ENCODE results near the gene TNN.

Gene TNN

GRCh38 chr1:175116903-175117302 lies 49.3 kb downstream of the TNN start:
- DNase-seq: no peak

DNA sequence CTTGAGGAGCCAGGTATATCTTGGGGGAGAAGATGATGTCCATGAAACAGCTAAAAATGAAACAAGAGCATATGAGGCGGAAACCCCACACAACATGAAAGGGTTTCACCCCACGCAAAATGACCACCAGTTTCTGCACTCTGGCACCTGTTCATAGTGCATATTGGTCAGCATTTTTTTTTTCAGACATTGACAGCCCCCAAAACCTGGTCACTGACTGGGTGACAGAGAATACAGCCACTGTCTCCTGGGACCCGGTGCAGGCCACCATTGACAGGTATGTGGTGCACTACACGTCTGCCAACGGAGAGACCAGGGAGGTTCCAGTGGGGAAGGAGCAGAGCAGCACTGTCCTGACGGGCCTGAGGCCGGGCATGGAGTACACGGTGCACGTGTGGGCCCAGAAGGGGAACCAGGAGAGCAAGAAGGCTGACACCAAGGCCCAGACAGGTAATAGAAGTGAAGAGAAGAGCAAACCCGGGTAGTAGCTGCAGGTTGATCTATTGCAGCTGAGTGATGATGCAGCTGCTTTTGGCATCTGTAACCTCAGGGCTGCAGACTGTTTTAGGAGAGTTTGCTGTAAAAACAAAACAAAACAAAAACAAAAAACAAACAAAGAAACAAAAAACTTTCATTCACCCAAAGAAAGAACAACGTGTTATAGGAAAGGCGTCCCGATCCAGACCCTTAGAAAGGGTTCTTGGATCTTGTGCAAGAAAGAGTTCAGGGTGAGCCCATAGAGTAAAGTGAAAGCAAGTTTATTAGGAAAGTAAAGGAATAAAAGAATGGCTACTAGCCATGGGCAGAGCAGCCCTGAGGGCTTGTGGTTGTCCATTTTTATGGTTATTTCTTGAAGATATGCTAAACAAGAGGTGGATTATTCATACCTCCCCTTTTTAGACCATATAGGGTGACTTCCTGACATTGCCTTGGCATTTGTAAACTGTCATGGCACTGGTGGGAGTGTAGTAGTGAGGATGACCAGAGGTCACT lies 51.0 kb downstream of the TNN start:
- no peak for DNase-seq

- DNase-seq: no peak
Measured at GRCh38 chr1:175120511-175120910, 52.9 kb downstream of the TNN start.

DNA sequence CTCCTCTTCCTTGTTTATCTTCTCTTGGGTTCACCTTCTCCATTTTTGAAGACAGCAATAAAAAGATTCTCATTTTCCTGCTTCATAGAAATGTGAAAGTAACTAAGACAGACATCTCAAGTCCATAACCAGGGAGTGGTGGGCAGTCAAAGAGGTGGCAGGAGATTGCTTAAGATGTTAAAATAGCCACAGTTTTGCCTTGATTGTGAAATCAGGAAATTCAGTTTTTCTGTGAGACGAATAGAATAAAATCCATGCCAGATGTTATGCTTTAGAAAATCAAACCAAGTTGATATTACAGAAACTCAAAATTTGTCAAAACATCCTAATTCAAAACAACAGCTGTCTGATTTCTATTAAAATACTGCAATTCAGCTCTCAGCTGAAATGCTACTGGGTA lies 57.2 kb downstream of the TNN start:
- peak; percentile 30 to 53 for DNase-seq

DNA sequence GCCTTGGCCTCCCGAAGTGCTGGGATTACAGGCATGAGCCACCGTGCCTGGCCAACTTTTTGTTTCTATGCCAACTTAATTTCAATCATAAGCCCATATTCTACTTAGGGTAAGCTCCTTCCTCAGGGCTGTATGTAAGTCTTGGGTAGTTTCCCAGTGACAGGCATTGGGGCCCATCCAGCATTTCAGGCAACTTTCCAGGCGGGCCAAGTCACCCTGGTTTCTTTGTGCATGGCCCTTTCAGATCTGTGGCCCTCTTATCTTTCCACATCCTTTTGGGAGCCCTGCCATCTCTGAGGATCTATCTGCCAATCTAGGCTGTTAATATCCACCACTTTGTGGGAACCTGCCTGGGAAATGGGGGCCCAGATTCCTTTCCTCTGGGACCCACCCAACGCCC lies 58.7 kb downstream of the TNN start:
- DNase-seq: no peak

GRCh38 chr1:175127565-175127964 lies 59.9 kb downstream of the TNN start:
- DNase-seq: peak in 1 of 2 donors; percentile 9

DNA sequence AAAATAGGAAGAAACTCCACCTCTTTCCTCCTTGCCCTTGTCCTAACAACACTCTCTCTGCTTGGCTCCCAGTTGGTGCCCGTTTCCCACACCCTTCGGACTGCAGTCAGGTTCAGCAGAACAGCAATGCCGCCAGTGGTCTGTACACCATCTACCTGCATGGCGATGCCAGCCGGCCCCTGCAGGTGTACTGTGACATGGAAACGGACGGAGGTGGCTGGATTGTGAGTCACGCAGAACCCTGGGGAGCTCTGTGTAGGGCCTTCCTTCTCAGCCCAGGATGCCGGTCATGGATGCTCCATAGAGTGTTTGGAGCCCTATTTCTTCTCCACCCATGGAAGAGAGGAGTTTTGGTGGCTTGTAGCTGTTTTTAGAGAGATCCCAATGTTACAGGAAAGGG lies 60.9 kb downstream of the TNN start:
- DNase-seq: no peak

- no peak for DNase-seq
Measured at GRCh38 chr1:175129182-175129581, 61.5 kb downstream of the TNN start.

- DNase-seq: peak in 1 of 2 donors; percentile 22
Measured at GRCh38 chr1:175129644-175129996, 62.0 kb downstream of the TNN start.

- no peak for DNase-seq
Measured at GRCh38 chr1:175129997-175130648, 62.5 kb downstream of the TNN start.

GRCh38 chr1:175130649-175131045 lies 63.0 kb downstream of the TNN start:
- DNase-seq: no peak

GRCh38 chr1:175131095-175131494 lies 63.5 kb downstream of the TNN start:
- DNase-seq: no peak

GRCh38 chr1:175132436-175132835 lies 64.8 kb downstream of the TNN start:
- DNase-seq: no peak

GRCh38 chr1:175133673-175134435 lies 66.2 kb downstream of the TNN start:
- peak; percentile 42 to 87 for DNase-seq

DNA sequence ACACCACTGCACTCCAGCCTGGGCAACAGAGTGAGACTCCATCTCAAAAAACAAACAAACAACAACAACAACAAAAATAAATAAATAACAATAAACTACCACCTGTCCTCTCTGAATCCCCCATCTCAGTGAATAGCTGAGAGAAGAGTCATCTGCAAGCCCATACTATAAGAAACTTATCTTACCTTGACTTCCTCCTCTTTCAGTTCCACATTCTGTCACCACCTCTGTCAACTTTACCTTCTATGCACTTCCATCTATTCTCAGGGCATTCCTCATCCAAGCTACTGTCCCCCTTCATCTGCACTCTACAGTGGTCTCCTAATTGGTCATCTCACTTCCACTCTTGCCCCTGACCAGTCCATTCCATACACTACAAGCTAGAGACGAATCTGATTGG lies 66.9 kb downstream of the TNN start:
- DNase-seq: no peak

- DNase-seq: no peak
Measured at GRCh38 chr1:175136246-175136645, 68.6 kb downstream of the TNN start.

DNA sequence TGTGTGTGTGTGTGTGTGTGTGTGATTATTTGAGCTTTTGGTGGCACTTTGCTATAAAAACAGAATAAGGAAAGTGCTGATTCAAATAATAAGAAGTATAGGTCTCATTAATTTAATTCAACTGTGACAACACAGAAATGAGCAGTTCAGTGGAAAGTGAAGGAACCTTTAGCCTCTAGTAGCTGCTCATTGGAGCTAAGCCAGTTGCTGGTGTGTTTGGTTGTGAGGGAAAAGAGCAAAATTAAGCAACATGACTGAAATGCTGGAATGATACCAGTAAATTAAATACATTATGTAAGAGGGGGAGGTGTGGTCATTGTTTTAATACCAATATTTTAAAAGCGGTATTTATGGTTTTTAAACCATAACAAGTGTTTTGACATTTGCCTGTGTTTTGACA lies 69.7 kb downstream of the TNN start:
- no peak for DNase-seq

DNA sequence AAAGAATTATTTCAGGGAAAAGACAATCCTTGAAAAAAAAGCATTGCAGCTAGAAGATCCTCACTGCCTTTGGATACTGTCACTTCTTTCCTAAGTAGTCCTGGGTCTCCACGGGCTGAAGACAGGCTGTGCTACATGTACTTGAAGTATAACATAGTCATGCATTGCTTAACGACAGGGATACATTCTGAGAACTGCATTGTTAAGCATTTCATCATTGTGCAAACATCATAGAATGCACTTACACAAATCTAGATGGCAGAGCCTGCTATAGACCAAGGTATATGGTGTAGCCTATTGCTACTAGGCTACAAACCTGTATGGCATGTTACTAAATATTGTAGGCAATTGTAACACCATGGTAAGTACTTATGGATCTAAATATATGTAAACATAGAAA lies 70.9 kb downstream of the TNN start:
- no peak for DNase-seq

DNA sequence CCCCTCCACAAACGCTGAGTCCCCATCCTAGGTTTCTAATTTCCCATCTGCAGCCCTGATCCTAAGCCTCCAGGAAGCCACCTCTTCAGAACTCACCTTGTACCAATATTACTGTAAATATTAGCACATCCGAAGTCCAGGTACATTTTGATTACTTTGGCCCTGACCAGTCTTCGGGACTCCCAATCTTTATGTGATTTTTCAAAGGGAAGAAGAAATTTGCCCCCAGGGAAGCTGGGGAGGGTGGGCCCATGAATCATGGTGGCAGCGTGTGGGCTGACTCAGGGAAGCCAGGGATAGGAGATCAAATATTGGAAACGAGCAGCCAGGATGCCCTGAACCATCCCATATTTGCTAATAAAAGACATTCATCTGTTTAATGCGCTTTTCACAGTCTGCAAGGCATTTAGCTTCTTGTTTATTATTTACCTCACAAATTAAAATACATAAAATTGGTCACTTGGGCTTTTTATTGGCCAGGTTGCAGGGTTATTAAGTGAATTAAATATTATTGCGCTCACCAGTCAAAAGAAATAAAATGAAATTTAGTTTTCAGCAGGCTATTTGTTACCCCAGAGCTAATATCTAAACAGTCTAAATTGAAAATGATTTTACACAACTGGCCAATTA lies 78.4 kb downstream of the TNN start:
- DNase-seq: no peak

GRCh38 chr1:175146529-175147213 lies 79.0 kb downstream of the TNN start:
- peak; percentile 59 to 63 for DNase-seq

GRCh38 chr1:175147569-175147968 lies 79.9 kb downstream of the TNN start:
- DNase-seq: no peak

- no peak for DNase-seq
Measured at GRCh38 chr1:175148068-175148467, 80.4 kb downstream of the TNN start.

Data from inflammatory macrophage (primary cell).